GM12878 (cell line): Measurements from ENCODE around the gene RALGAPA1. TPM values are rescaled to one million over a fixed set of nuclear protein-coding genes. Genes with fewer than 3 reads are reported as not detected.

Experiments
- ATAC-seq: fragments of 200-7000 bp; cut with Tn5 transposase; 3 replicates; pipeline ENCODE4 v1.9.1; 2020; ENCODE audit warnings: mild to moderate bottlenecking, moderate library complexity
- BruUV-seq: library from RNA; stranded (reverse); fragments of 400-500 nt; replicated peaks from 2 replicates; lab custom pipeline; 2021; lab: Mats Ljungman, UMichigan
- CTCF ChIA-PET: fragments of 300-600 bp; sonication (Branson Sonifier 250); formaldehyde crosslinking; extraction: SDS; loops from one replicate; lab custom pipeline; 2021; ENCODE audit warnings: inconsistent platforms; lab: Yijun Ruan, JAX
- POLR2A ChIA-PET: fragments of 350-600 bp; formaldehyde crosslinking; extraction: SDS; loops from one replicate; lab custom pipeline; 2021; ENCODE audit warnings: inconsistent platforms; lab: Charles Lee
- RAD21 ChIA-PET: fragments of 300-600 bp; sonication (Branson Sonifier 250); formaldehyde crosslinking; loops from one replicate; lab custom pipeline; 2023; ENCODE audit warnings: antibody characterized with exemption; ENCODE audit not compliant: unreplicated experiment; lab: Charles Lee
- SMC1A ChIA-PET: fragments of 300-600 bp; sonication (Branson Sonifier 250); formaldehyde crosslinking; loops from one replicate; lab custom pipeline; 2023; ENCODE audit not compliant: unreplicated experiment, uncharacterized antibody; lab: Charles Lee
- DNase-seq: peaks from one replicate; pipeline ENCODE4 v3.0.0-alpha.2; 2011; ENCODE audit warnings: low read depth, low spot score
- FAIRE-seq: peaks from 3 replicates; lab custom pipeline; 2011; peaks lifted over from hg19 to GRCh38; lab: Jason Lieb, UNC
- H2AFZ ChIP-seq: 2 replicates; pipeline ENCODE4 v1.6.0; 2011; ENCODE audit warnings: low read depth, low read length, control low read depth; ENCODE audit not compliant: control insufficient read depth
- H3K27ac ChIP-seq: 2 replicates; pipeline ENCODE4 v1.5.1; 2011; ENCODE audit warnings: control low read depth; ENCODE audit not compliant: control insufficient read depth, insufficient read depth
- H3K27me3 ChIP-seq, 2 experiments: replicated peaks in 1 of 2; 2 replicates each; pipeline versions ENCODE4 v1.6.0 to v1.6.1; 2011; ENCODE audit warnings: low read length in 1 of 2; ENCODE audit not compliant: control insufficient read depth in 2 of 2, insufficient read depth in 2 of 2
- H3K36me3 ChIP-seq, 2 experiments: 2 replicates each; pipeline ENCODE4 v1.5.1; 2011; ENCODE audit warnings: low read length in 1 of 2; ENCODE audit not compliant: control insufficient read depth in 2 of 2, insufficient read depth in 2 of 2
- H3K4me1 ChIP-seq: 2 replicates; pipeline ENCODE4 v1.6.1; 2011; ENCODE audit warnings: mild to moderate bottlenecking, low read length, moderate library complexity, mixed read lengths; ENCODE audit not compliant: control insufficient read depth, insufficient read depth
- H3K4me2 ChIP-seq: 2 replicates; pipeline ENCODE4 v1.6.0; 2011; ENCODE audit warnings: control low read depth; ENCODE audit not compliant: control insufficient read depth, insufficient read depth
- H3K4me3 ChIP-seq: fragments of 200-600 bp; sonication (generic); 2 replicates; pipeline ENCODE4 v1.5.1; 2016
- H3K79me2 ChIP-seq: 2 replicates; pipeline ENCODE4 v1.6.0; 2011; ENCODE audit warnings: low read length; ENCODE audit not compliant: control insufficient read depth, insufficient read depth
- H3K9ac ChIP-seq: 2 replicates; pipeline ENCODE4 v1.8.0; 2011; ENCODE audit warnings: low read length, control low read depth, mixed read lengths; ENCODE audit not compliant: control insufficient read depth, insufficient read depth
- H3K9me3 ChIP-seq: replicated peaks from 3 replicates; pipeline ENCODE4 v1.5.1; 2011; ENCODE audit warnings: mild to moderate bottlenecking, low read length; ENCODE audit not compliant: control insufficient read depth, insufficient read depth
- H4K20me1 ChIP-seq: 2 replicates; pipeline ENCODE4 v1.6.0; 2011; ENCODE audit not compliant: control insufficient read depth, insufficient read depth
- ATF7 ChIP-seq: fragments of 450-650 bp; IDR thresholded peaks from 2 replicates; pipeline ENCODE4 v1.6.1; 2016; ENCODE audit warnings: low read depth, mild to moderate bottlenecking
- CREM ChIP-seq: IDR thresholded peaks from 2 replicates; pipeline ENCODE4 v1.6.1; 2014; ENCODE audit warnings: antibody characterized with exemption, low read depth
- ESRRA ChIP-seq: IDR thresholded peaks from 2 replicates; pipeline ENCODE4 v1.6.1; 2012; ENCODE audit warnings: mild to moderate bottlenecking, low read length, improper control_type of control experiment
- HDAC6 ChIP-seq: fragments of 200-600 bp; sonication (generic); IDR thresholded peaks from one replicate; pipeline ENCODE4 v1.8.0; 2017; ENCODE audit warnings: antibody characterized with exemption; ENCODE audit not compliant: unreplicated experiment
- IKZF1 ChIP-seq: fragments of 450-650 bp; conservative IDR thresholded peaks from 2 replicates; pipeline ENCODE4 v1.6.1; 2017; ENCODE audit warnings: antibody characterized with exemption, mild to moderate bottlenecking
- NFIC ChIP-seq: IDR thresholded peaks from 2 replicates; pipeline ENCODE4 v1.6.1; 2012; ENCODE audit warnings: low read depth, mild to moderate bottlenecking, inconsistent platforms, low read length, moderate library complexity
- POLR2AphosphoS5 ChIP-seq: IDR thresholded peaks from 2 replicates; pipeline ENCODE4 v1.6.1; 2011; ENCODE audit warnings: mild to moderate bottlenecking, low read length, inconsistent platforms
- RAD21 ChIP-seq: IDR thresholded peaks from 2 replicates; pipeline ENCODE4 v1.6.1; 2011; ENCODE audit warnings: mild to moderate bottlenecking, low read depth, low read length, moderate library complexity; ENCODE audit not compliant: insufficient read depth
- RCOR1 ChIP-seq: conservative IDR thresholded peaks from 2 replicates; pipeline ENCODE4 v1.6.1; 2012; ENCODE audit warnings: low read depth, low read length, improper control_type of control experiment
- WGBS: methylation state at CpG from one replicate; pipeline ENCODE4 v1.1.6; 2016; ENCODE audit warnings: low lambda C conversion rate; ENCODE audit not compliant: insufficient replicate concordance, insufficient coverage; ENCODE audit errors: missing lambda C conversion rate; 5-methylcytosine and 5-hydroxymethylcytosine counted together
- in situ Hi-C: fragments of 300-500 bp; cut with MboI; formaldehyde crosslinking; loops from 9 replicates; pipeline ENCODE4 v1.14.3; 2018; ENCODE audit warnings: mixed read lengths
- intact Hi-C: fragments of 100-400 bp; cut with micrococcal nuclease; formaldehyde crosslinking; loops from one replicate; pipeline ENCODE4 v1.14.2; 2022; ENCODE audit not compliant: unreplicated experiment
- polyA plus RNA-seq, 11 experiments: library from polyadenylated mRNA; depleted of rRNA in 4 of 11; unstranded in 6 of 11; stranded (reverse) in 5 of 11; fragments of >200 nt; fragmentation: Nextera tagmentation in 4 of 11; fragmentation: Illumina TruSeq in 1 of 11; extraction: Ambion mirVana in 4 of 11; extraction: Trizol in 1 of 11; gene quantifications; 1 replicate in 1 of 11; 2 replicates in 10 of 11; pipeline versions ENCODE4 v1.2.1 to v1.2.3, GENCODE V29; 2011 to 2016; ENCODE audit warnings: inconsistent platforms in 2 of 11, missing spikeins in 2 of 11, low read depth in 1 of 11
- total RNA-seq, 4 experiments: library from RNA; depleted of rRNA in 3 of 4; stranded (reverse); fragments of >200 nt in 3 of 4; fragmentation: Illumina TruSeq in 1 of 4; extraction: Trizol in 1 of 4; gene quantifications; 2 replicates each; pipeline versions ENCODE4 v1.2.1 to v1.2.3, GENCODE V29; 2013 to 2021
- TF ChIP-seq, protein P1 (sequence below): fragments of 450-650 bp; IDR thresholded peaks from 2 replicates; pipeline ENCODE4 v1.6.1; 2017; ENCODE audit warnings: low read depth, mild to moderate bottlenecking, moderate library complexity

The RALGAPA1 gene
- total and polyA plus RNA-seq, 10 of the 15 experiments (the other 5 are each of a cell fraction or from before 2014, with no cell fraction given): 5.6 to 26.7 (median 14.7) TPM

DNA sequence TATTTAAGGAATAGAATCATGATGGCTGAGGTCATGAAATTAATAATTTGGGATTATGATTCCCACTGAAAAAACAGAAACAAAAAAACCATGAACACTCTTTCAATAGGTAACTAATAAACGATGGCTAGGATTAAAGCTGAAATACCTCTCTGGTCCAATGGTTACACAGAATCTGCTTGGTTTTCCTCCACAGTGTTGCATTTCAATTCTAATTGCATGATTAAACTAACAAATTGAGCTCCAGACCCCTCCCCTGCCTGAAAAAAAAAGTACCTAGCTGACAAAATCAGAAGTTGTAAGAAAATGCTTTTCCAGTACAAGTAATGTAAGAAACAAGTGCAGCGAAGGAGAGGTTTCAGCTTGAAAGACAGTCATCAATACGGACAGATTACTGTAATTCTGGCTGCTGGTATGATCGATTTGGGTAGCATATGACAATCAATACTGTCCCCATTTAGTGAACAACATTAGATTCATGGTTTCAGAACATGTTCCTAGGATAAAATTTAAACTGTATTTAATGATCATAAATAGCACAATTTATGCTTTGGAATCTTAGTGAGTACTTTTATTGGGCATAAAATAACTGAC is 243.1 kb downstream of the RALGAPA1 start:
- no peaks in the 10 kb centered on the region for H3K4me1 ChIP-seq
- no peak overlapping the region for H3K27ac ChIP-seq
- ATAC-seq (no peak), FAIRE-seq (no peak), DNase-seq (no peak)
- CTCF ChIA-PET: interaction anchor here (0.6 kb wide), 1 partner anchor 236 kb away, joined by 3 read pairs; no protein-coding TSS in a partner anchor
- intact Hi-C loops (no loop called here), in situ Hi-C loops (no loop called here)
- no peaks in the 10 kb centered on the region for H4K20me1 ChIP-seq
- RAD21 ChIA-PET: no interaction called here
- H3K4me3 ChIP-seq: no peak overlapping the region
- no peaks in the 10 kb centered on the region for H3K79me2 ChIP-seq
- no peaks in the 10 kb centered on the region for H3K9me3 ChIP-seq
- TF ChIP-seq ATF7 (no peak), CREM (no peak), IKZF1 (no peak), RAD21 (no peak), HDAC6 (no peak), POLR2AphosphoS5 (no peak), NFIC (no peak), ESRRA (no peak), RCOR1 (no peak)
- TF ChIP-seq, protein P1, sequence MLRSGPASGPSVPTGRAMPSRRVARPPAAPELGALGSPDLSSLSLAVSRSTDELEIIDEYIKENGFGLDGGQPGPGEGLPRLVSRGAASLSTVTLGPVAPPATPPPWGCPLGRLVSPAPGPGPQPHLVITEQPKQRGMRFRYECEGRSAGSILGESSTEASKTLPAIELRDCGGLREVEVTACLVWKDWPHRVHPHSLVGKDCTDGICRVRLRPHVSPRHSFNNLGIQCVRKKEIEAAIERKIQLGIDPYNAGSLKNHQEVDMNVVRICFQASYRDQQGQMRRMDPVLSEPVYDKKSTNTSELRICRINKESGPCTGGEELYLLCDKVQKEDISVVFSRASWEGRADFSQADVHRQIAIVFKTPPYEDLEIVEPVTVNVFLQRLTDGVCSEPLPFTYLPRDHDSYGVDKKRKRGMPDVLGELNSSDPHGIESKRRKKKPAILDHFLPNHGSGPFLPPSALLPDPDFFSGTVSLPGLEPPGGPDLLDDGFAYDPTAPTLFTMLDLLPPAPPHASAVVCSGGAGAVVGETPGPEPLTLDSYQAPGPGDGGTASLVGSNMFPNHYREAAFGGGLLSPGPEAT: no peak
- H3K36me3 ChIP-seq: no peaks in the 10 kb centered on the region
- BruUV-seq: no TSS peak
- H3K4me2 ChIP-seq: no peak overlapping the region
- no peak overlapping the region for H3K9ac ChIP-seq
- POLR2A ChIA-PET: interaction anchor here (0.5 kb wide), 1 partner anchor 76 kb away, joined by 3 read pairs; no protein-coding TSS in a partner anchor
- 96% methylated on average over 4 of the region's 4 CpGs for WGBS
- H2AFZ ChIP-seq: no peak overlapping the region
- no peaks in the 10 kb centered on the region for H3K27me3 ChIP-seq
- SMC1A ChIA-PET: no interaction called here
